ENCODE data around the gene ARHGEF28.

The ARHGEF28 gene

GRCh38 chr5:73678322-73678740 is 52.3 kb downstream of the ARHGEF28 start:
- ATAC-seq: no peak
- TF ChIP-seq ZFP3 (CRISPR knock-in tag; IDR thresholded peaks at IDR 0.05): no peak
- TF ChIP-seq ZNF70 (CRISPR knock-in tag; IDR thresholded peaks at IDR 0.05): no peak
- TF ChIP-seq TCF4 (CRISPR knock-in tag; IDR thresholded peaks at IDR 0.05; ENCODE audit: borderline replicate concordance): no peak
- TF ChIP-seq ZFP30 (CRISPR knock-in tag; IDR thresholded peaks at IDR 0.05): no peak
- TF ChIP-seq ZC3H10 (CRISPR knock-in tag; IDR thresholded peaks at IDR 0.05): no peak
- no peak for TF ChIP-seq POU6F1 (CRISPR knock-in tag; IDR thresholded peaks at IDR 0.05; ENCODE audit: borderline replicate concordance, low read depth)
- TF ChIP-seq ZNF8 (CRISPR knock-in tag; IDR thresholded peaks at IDR 0.05): no peak
- no peak for TF ChIP-seq SNAI2 (CRISPR knock-in tag; IDR thresholded peaks at IDR 0.05)

- TF ChIP-seq TOX (CRISPR knock-in tag; IDR thresholded peaks at IDR 0.05; ENCODE audit: borderline replicate concordance): no peak
- TF ChIP-seq ARNTL (CRISPR knock-in tag; IDR thresholded peaks at IDR 0.05; ENCODE audit: borderline replicate concordance, low read depth): no peak
- TF ChIP-seq ESRRG (CRISPR knock-in tag; IDR thresholded peaks at IDR 0.05): no peak
- TF ChIP-seq TSHZ2 (CRISPR knock-in tag; IDR thresholded peaks at IDR 0.05): no peak
- no peak for TF ChIP-seq TCF4 (CRISPR knock-in tag; IDR thresholded peaks at IDR 0.05; ENCODE audit: borderline replicate concordance)
- no peak for TF ChIP-seq GLIS3 (CRISPR knock-in tag; IDR thresholded peaks at IDR 0.05)
- no peak for TF ChIP-seq PATZ1 (CRISPR knock-in tag; IDR thresholded peaks at IDR 0.05; ENCODE audit: borderline replicate concordance)
- no peak for TF ChIP-seq BACH2 (CRISPR knock-in tag; IDR thresholded peaks at IDR 0.05; ENCODE audit: borderline replicate concordance)
- TF ChIP-seq ZFP30 (CRISPR knock-in tag; IDR thresholded peaks at IDR 0.05): no peak
- no peak for TF ChIP-seq ZNF70 (CRISPR knock-in tag; IDR thresholded peaks at IDR 0.05)
- TF ChIP-seq OSR1 (CRISPR knock-in tag; IDR thresholded peaks at IDR 0.05): no peak
- no peak for TF ChIP-seq ZC3H10 (CRISPR knock-in tag; IDR thresholded peaks at IDR 0.05)
- no peak for TF ChIP-seq PPARA (CRISPR knock-in tag; IDR thresholded peaks at IDR 0.05; ENCODE audit: borderline replicate concordance)
- no peak for TF ChIP-seq ZNF565 (CRISPR knock-in tag; conservative IDR thresholded peaks at IDR 0.05; ENCODE audit: low read depth)
- no peak for TF ChIP-seq CSRNP3 (CRISPR knock-in tag; IDR thresholded peaks at IDR 0.05)
- no peak for TF ChIP-seq POU6F1 (CRISPR knock-in tag; IDR thresholded peaks at IDR 0.05; ENCODE audit: borderline replicate concordance, low read depth)
- no peak for TF ChIP-seq CSDC2 (CRISPR knock-in tag; IDR thresholded peaks at IDR 0.05)
- no peak for TF ChIP-seq SNAI2 (CRISPR knock-in tag; IDR thresholded peaks at IDR 0.05)
- TF ChIP-seq ZFP3 (CRISPR knock-in tag; IDR thresholded peaks at IDR 0.05): no peak
- no peak for TF ChIP-seq ZNF8 (CRISPR knock-in tag; IDR thresholded peaks at IDR 0.05)
- ATAC-seq: no peak
Measured at GRCh38 chr5:73678807-73679206, 52.8 kb downstream of the ARHGEF28 start.

- TF ChIP-seq CSDC2 (CRISPR knock-in tag; IDR thresholded peaks at IDR 0.05): no peak
- no peak for TF ChIP-seq PATZ1 (CRISPR knock-in tag; IDR thresholded peaks at IDR 0.05; ENCODE audit: borderline replicate concordance)
- no peak for ATAC-seq
Measured at GRCh38 chr5:73682176-73682575, 56.2 kb downstream of the ARHGEF28 start.
